HepG2 (cell line): Measurements from ENCODE around the gene CHST2. TPM values are rescaled to one million over a fixed set of nuclear protein-coding genes. Genes with fewer than 3 reads are reported as not detected.
A peak's percentile ranks its signal among the peaks of the same experiment; 100 is the strongest.

Source experiments
- ATAC-seq: fragments of 200-7000 bp; cut with Tn5 transposase; 3 replicates; pipeline ENCODE4 v1.9.1; 2020; ENCODE audit warnings: mild to moderate bottlenecking, moderate library complexity
- BruUV-seq: library from RNA; stranded (reverse); fragments of 400-500 nt; replicated peaks from 2 replicates; lab custom pipeline; 2021; lab: Mats Ljungman, UMichigan
- CTCF ChIA-PET: fragments of 300-600 bp; formaldehyde crosslinking; extraction: SDS; loops from one replicate; lab custom pipeline; 2021; ENCODE audit warnings: low total read pairs, inconsistent platforms, low intra/inter-chr PET ratio; lab: Yijun Ruan, JAX
- POLR2A ChIA-PET: fragments of 350-600 bp; sonication (Branson Sonifier 250); formaldehyde crosslinking; loops from one replicate; lab custom pipeline; 2020; ENCODE audit warnings: antibody characterized with exemption, inconsistent platforms; lab: Yijun Ruan, JAX
- DNase-seq: peaks from one replicate; pipeline ENCODE4 v3.0.0-alpha.2; 2015; ENCODE audit warnings: low spot score
- FAIRE-seq: peaks from 3 replicates; lab custom pipeline; 2011; peaks lifted over from hg19 to GRCh38; lab: Jason Lieb, UNC
- H2AFZ ChIP-seq: one replicate; pipeline ENCODE4 v1.6.1; 2011; ENCODE audit warnings: low read length, inconsistent platforms
- H3K27ac ChIP-seq: fragments of 300-600 bp; 3 replicates; pipeline ENCODE4 v1.8.0; 2011; ENCODE audit warnings: mixed run types, mild to moderate bottlenecking, mixed read lengths, low read length, inconsistent platforms; ENCODE audit not compliant: insufficient read depth; ENCODE audit errors: extremely low read length
- H3K27me3 ChIP-seq, 2 experiments: fragments of 200-600 bp in 1 of 2; 2 replicates in 1 of 2; 3 replicates in 1 of 2; pipeline versions ENCODE4 v1.6.0 to v1.8.0; 2011; ENCODE audit warnings: low read length in 2 of 2, mild to moderate bottlenecking in 2 of 2, moderate library complexity in 2 of 2, inconsistent platforms in 1 of 2; ENCODE audit not compliant: insufficient read depth in 2 of 2, control insufficient read depth in 1 of 2
- H3K36me3 ChIP-seq, 2 experiments: fragments of 200-600 bp in 1 of 2; replicated peaks in 1 of 2; 2 replicates in 1 of 2; 3 replicates in 1 of 2; pipeline versions ENCODE4 v1.5.1 to v1.8.0; 2011; ENCODE audit warnings: low read length in 2 of 2, inconsistent platforms in 1 of 2; ENCODE audit not compliant: insufficient read depth in 2 of 2, control insufficient read depth in 1 of 2
- H3K4me1 ChIP-seq: 2 replicates; pipeline ENCODE4 v1.5.1; 2012; ENCODE audit warnings: low read length, inconsistent platforms; ENCODE audit not compliant: insufficient read depth
- H3K4me2 ChIP-seq: 2 replicates; pipeline ENCODE4 v1.6.0; 2011; ENCODE audit warnings: low read depth, low read length, inconsistent platforms
- H3K4me3 ChIP-seq, 3 experiments: fragments of 200-600 bp in 1 of 3; sonication (generic), shearing (Covaris generic) in 1 of 3; replicated peaks in 1 of 3; 2 replicates each; pipeline ENCODE4 v1.5.1; 2011 to 2016; ENCODE audit warnings: low read length in 3 of 3, inconsistent platforms in 2 of 3, low read depth in 2 of 3, mild to moderate bottlenecking in 2 of 3, control low read depth in 1 of 3, mixed read lengths in 1 of 3; ENCODE audit not compliant: insufficient read depth in 1 of 3
- H3K79me2 ChIP-seq: one replicate; pipeline ENCODE4 v1.6.1; 2011; ENCODE audit warnings: low read length, inconsistent platforms; ENCODE audit not compliant: insufficient read depth
- H3K9ac ChIP-seq: 2 replicates; pipeline ENCODE4 v1.6.0; 2011; ENCODE audit warnings: mild to moderate bottlenecking, low read depth, low read length, inconsistent platforms; ENCODE audit not compliant: insufficient read depth
- H3K9me3 ChIP-seq: 2 replicates; pipeline ENCODE4 v1.5.1; 2012; ENCODE audit warnings: mild to moderate bottlenecking, low read length
- H4K20me1 ChIP-seq: 2 replicates; pipeline ENCODE4 v1.6.0; 2011; ENCODE audit warnings: inconsistent platforms, mild to moderate bottlenecking, low read length, moderate library complexity; ENCODE audit not compliant: insufficient read depth
- GLMP ChIP-seq: sonication (generic); formaldehyde crosslinking; IDR thresholded peaks from 2 replicates; pipeline ENCODE4 v1.9.0; 2021; ENCODE audit warnings: missing genetic modification reagents, mild to moderate bottlenecking, borderline replicate concordance
- HNRNPLL ChIP-seq: fragments of 200-400 bp; formaldehyde crosslinking; IDR thresholded peaks from 2 replicates; pipeline ENCODE4 v1.6.1; 2017; ENCODE audit warnings: mild to moderate bottlenecking, low read depth, low read length; ENCODE audit not compliant: poor library complexity, severe bottlenecking
- SIN3B ChIP-seq: fragments of 150-350 bp; IDR thresholded peaks from 2 replicates; pipeline ENCODE4 v1.6.1; 2014; ENCODE audit warnings: low read length
- ZNF44 ChIP-seq: sonication (generic); formaldehyde crosslinking; IDR thresholded peaks from 2 replicates; pipeline ENCODE4 v1.5.1; 2020; ENCODE audit warnings: mild to moderate bottlenecking, missing genetic modification reagents
- ZNF841 ChIP-seq: sonication (generic); formaldehyde crosslinking; IDR thresholded peaks from 2 replicates; pipeline ENCODE4 v1.8.1; 2023; ENCODE audit warnings: missing genetic modification reagents, borderline replicate concordance
- WGBS: methylation state at CpG from one replicate; pipeline ENCODE4 v1.1.6; 2017; ENCODE audit warnings: low lambda C conversion rate; 5-methylcytosine and 5-hydroxymethylcytosine counted together
- in situ Hi-C: cut with HindIII; loops from 2 replicates; pipeline ENCODE4 v1.10.0; 2017; ENCODE audit warnings: low pct_unique_long_range_greater_than_20kb; ENCODE audit not compliant: extremely low pct_ligation_motif_present
- intact Hi-C: fragments of 100-400 bp; cut with micrococcal nuclease; formaldehyde crosslinking; loops from one replicate; pipeline ENCODE4 v1.10.0; 2022; ENCODE audit not compliant: unreplicated experiment
- polyA plus RNA-seq, 8 experiments: library from polyadenylated mRNA; depleted of rRNA in 3 of 8; stranded (reverse) in 7 of 8; unstranded in 1 of 8; fragments of >200 nt; fragmentation: Illumina TruSeq in 4 of 8; extraction: Trizol in 4 of 8; gene quantifications; 2 replicates each; pipeline versions ENCODE4 v1.2.1 to v1.2.3, GENCODE V29; 2011 to 2016; ENCODE audit warnings: low read depth in 4 of 8, missing spikeins in 1 of 8, mixed read lengths in 1 of 8; ENCODE audit not compliant: insufficient read depth in 1 of 8
- total RNA-seq, 5 experiments: library from RNA; depleted of rRNA; stranded (reverse); fragments of >200 nt; fragmentation: Illumina TruSeq; extraction: Trizol; gene quantifications; 2 replicates each; pipeline ENCODE4 v1.2.3, GENCODE V29; 2016; ENCODE audit warnings: low read depth in 1 of 5

The CHST2 gene
- total and polyA plus RNA-seq, 2 of the 13 experiments (the other 11 are each of a cell fraction or from before 2014, with no cell fraction given), result not detected

- peak; percentile 41 for ATAC-seq
- FAIRE-seq, result no peak
- H3K79me2 ChIP-seq, result no peaks in the 10 kb centered on the region
- no peak overlapping the region for H2AFZ ChIP-seq
- BruUV-seq, result no TSS peak
- peaks cover 7% of the 10 kb centered on the region for H3K4me1 ChIP-seq
- H3K27ac ChIP-seq, result no peak overlapping the region
- no peaks in the 10 kb centered on the region for H3K9me3 ChIP-seq
- H3K36me3 ChIP-seq, result no peaks in the 10 kb centered on the region
- WGBS, result 56% methylated on average over 36 of the region's 85 CpGs
- peak overlapping the region; percentile 27; the same call in 1 of the 2 replicates for H3K4me2 ChIP-seq
- H3K27me3 ChIP-seq, result peaks cover 0 to 29% of the 10 kb centered on the region in 2 experiments; a peak in 4 of 5 replicates
- ChIA-PET CTCF (no interaction called here), POLR2A (no interaction called here)
- in situ Hi-C loops, result no loop called here
- intact Hi-C loops, result no loop called here
- no peak overlapping the region for H3K9ac ChIP-seq
- no peak for DNase-seq
- peak; percentile 19 for TF ChIP-seq HNRNPLL
- no peak for TF ChIP-seq SIN3B
- TF ChIP-seq ZNF44 (CRISPR knock-in tag), result no peak
- H4K20me1 ChIP-seq, result no peaks in the 10 kb centered on the region
- peak overlapping the region in 1 of 3 experiments; percentile 23; a peak in 1 of 6 replicates for H3K4me3 ChIP-seq
Measured at GRCh38 chr3:143119974-143120715, 574 bp downstream of the CHST2 start.

- Histone ChIP-seq H3K9ac (no peak overlapping the region), H4K20me1 (no peaks in the 10 kb centered on the region), H3K27ac (no peak overlapping the region), H3K79me2 (no peaks in the 10 kb centered on the region), H3K4me1 (peaks cover 13% of the 10 kb centered on the region), H3K36me3 (no peaks in the 10 kb centered on the region), H3K4me3 (peak overlapping the region in 1 of 3 experiments; percentile 16; a peak in 1 of 6 replicates), H3K4me2 (no peak overlapping the region), H3K9me3 (no peaks in the 10 kb centered on the region), H3K27me3 (peaks cover 0 to 29% of the 10 kb centered on the region in 2 experiments; a peak in 4 of 5 replicates), H2AFZ (no peak overlapping the region)
- TF ChIP-seq ZNF841 (CRISPR knock-in tag), result no peak
- no peak for TF ChIP-seq GLMP (CRISPR knock-in tag)
- ATAC-seq (peak; percentile 11; the same call in 1 of the 3 replicates), FAIRE-seq (no peak), DNase-seq (no peak)
- intact Hi-C loops, result no loop called here
- 80% methylated on average over 35 of the region's 60 CpGs for WGBS
- CTCF ChIA-PET, result no interaction called here
- in situ Hi-C loops, result no loop called here
- POLR2A ChIA-PET, result no interaction called here
- no TSS peak for BruUV-seq
Measured at GRCh38 chr3:143120716-143121240, 1.2 kb downstream of the CHST2 start.
